Neural progenitor cell (in vitro differentiated cells): ENCODE measurements around the gene SEC16A. TPM values are rescaled to one million over a fixed set of nuclear protein-coding genes. Genes with fewer than 3 reads are reported as not detected.

Experiments
- DNase-seq: peaks from one replicate; pipeline ENCODE4 v3.0.0-alpha.2; 2016; ENCODE audit warnings: low spot score
- H2AFZ ChIP-seq: fragments of 200-600 bp; sonication (generic); replicated peaks from 2 replicates; pipeline ENCODE4 v1.6.1; 2016; ENCODE audit warnings: antibody characterized with exemption
- H3F3A ChIP-seq: fragments of 200-600 bp; sonication (generic); 2 replicates; pipeline ENCODE4 v1.6.1; 2016; ENCODE audit warnings: antibody characterized with exemption, low read depth
- H3K27ac ChIP-seq: fragments of 200-600 bp; sonication (generic); 2 replicates; pipeline ENCODE4 v1.5.1; 2016; ENCODE audit warnings: mild to moderate bottlenecking
- H3K27me3 ChIP-seq: fragments of 200-600 bp; sonication (generic); 2 replicates; pipeline ENCODE4 v1.6.1; 2016; ENCODE audit warnings: mild to moderate bottlenecking, moderate library complexity
- H3K36me3 ChIP-seq: fragments of 200-600 bp; sonication (generic); 2 replicates; pipeline ENCODE4 v1.5.1; 2016
- H3K4me1 ChIP-seq: fragments of 200-600 bp; sonication (generic); 2 replicates; pipeline ENCODE4 v1.6.1; 2016; ENCODE audit warnings: mixed run types
- H3K4me2 ChIP-seq: fragments of 200-600 bp; sonication (generic); 2 replicates; pipeline ENCODE4 v1.6.1; 2016
- H3K4me3 ChIP-seq: fragments of 200-600 bp; sonication (generic); 2 replicates; pipeline ENCODE4 v1.5.1; 2016
- H3K79me2 ChIP-seq: fragments of 200-600 bp; sonication (generic); 2 replicates; pipeline ENCODE4 v1.6.1; 2016; ENCODE audit warnings: low read depth
- H3K9ac ChIP-seq: fragments of 200-600 bp; sonication (generic); 2 replicates; pipeline ENCODE4 v1.6.1; 2016
- H3K9me3 ChIP-seq: fragments of 200-600 bp; sonication (generic); 2 replicates; pipeline ENCODE4 v1.5.1; 2016; ENCODE audit warnings: low read depth
- H4K20me1 ChIP-seq: fragments of 200-600 bp; sonication (generic); 2 replicates; pipeline ENCODE4 v1.6.1; 2016; ENCODE audit warnings: low read depth
- H3K27ac Mint-ChIP-seq: 3 replicates; pipeline ENCODE4 v1.8.0; 2021; ENCODE audit warnings: mixed read lengths
- H3K27me3 Mint-ChIP-seq: 2 replicates; pipeline ENCODE4 v1.8.0; 2022; ENCODE audit warnings: low read depth, mild to moderate bottlenecking, inconsistent platforms, moderate library complexity, mixed read lengths; ENCODE audit not compliant: insufficient read depth
- H3K36me3 Mint-ChIP-seq: 3 replicates; pipeline ENCODE4 v1.8.0; 2021; ENCODE audit warnings: mixed read lengths
- H3K4me1 Mint-ChIP-seq: 3 replicates; pipeline ENCODE4 v1.8.0; 2021; ENCODE audit warnings: mixed read lengths
- H3K4me3 Mint-ChIP-seq: 3 replicates; pipeline ENCODE4 v1.8.0; 2021; ENCODE audit warnings: mild to moderate bottlenecking, moderate library complexity, mixed read lengths
- H3K9me3 Mint-ChIP-seq: 3 replicates; pipeline ENCODE4 v1.8.0; 2020; ENCODE audit warnings: mixed read lengths
- CTCF ChIP-seq: fragments of 200-600 bp; sonication (generic); IDR thresholded peaks from 2 replicates; pipeline ENCODE4 v1.5.1; 2017; ENCODE audit warnings: antibody characterized with exemption, mild to moderate bottlenecking
- EZH2 ChIP-seq: fragments of 200-600 bp; sonication (generic); IDR thresholded peaks from 2 replicates; pipeline ENCODE4 v1.6.1; 2017; ENCODE audit warnings: antibody characterized with exemption, mild to moderate bottlenecking, moderate library complexity
- EZH2phosphoT487 ChIP-seq: fragments of 200-600 bp; sonication (generic); IDR thresholded peaks from 2 replicates; pipeline ENCODE4 v1.6.1; 2017; ENCODE audit warnings: antibody characterized with exemption
- total RNA-seq: library from RNA; depleted of rRNA; stranded (reverse); fragments of >200 nt; gene quantifications from 2 replicates; pipeline ENCODE4 v1.2.3, GENCODE V29; 2015; ENCODE audit warnings: low replicate concordance

The SEC16A gene
- total RNA-seq, 1 donor from 2014 or later: 16.8 TPM

- Histone ChIP-seq H3K4me1 (no peaks in the 10 kb centered on the region), H3K36me3 (no peaks in the 10 kb centered on the region), H3F3A (no peaks in the 10 kb centered on the region), H2AFZ (no peak overlapping the region), H3K4me2 (no peak overlapping the region), H3K9ac (no peak overlapping the region), H3K27ac (no peak overlapping the region), H4K20me1 (peaks cover under 1% of the 10 kb centered on the region), H3K9me3 (no peaks in the 10 kb centered on the region), H3K4me3 (no peak overlapping the region), H3K27me3 (no peaks in the 10 kb centered on the region), H3K79me2 (no peaks in the 10 kb centered on the region)
- H3K4me1 Mint-ChIP-seq: no peaks in the 10 kb centered on the region
- H3K9me3 Mint-ChIP-seq: no peaks in the 10 kb centered on the region
- H3K4me3 Mint-ChIP-seq: no peak overlapping the region
- H3K27ac Mint-ChIP-seq: no peak overlapping the region
- peaks cover 4% of the 10 kb centered on the region for H3K27me3 Mint-ChIP-seq
- H3K36me3 Mint-ChIP-seq: no peaks in the 10 kb centered on the region
- DNase-seq: no peak
- TF ChIP-seq EZH2: no peak
- no peak for TF ChIP-seq EZH2phosphoT487
- no peak for TF ChIP-seq CTCF
These were observed 25.1 kb upstream of the SEC16A start for GRCh38 chr9:136507992-136508375.

- no peak overlapping the region for H2AFZ ChIP-seq
- no peaks in the 10 kb centered on the region for H3K27me3 ChIP-seq
- H3F3A ChIP-seq: no peaks in the 10 kb centered on the region
- H3K4me3 Mint-ChIP-seq: no peak overlapping the region
- no peak for DNase-seq
- no peaks in the 10 kb centered on the region for H3K4me1 ChIP-seq
- no peaks in the 10 kb centered on the region for H3K79me2 ChIP-seq
- peaks cover 4% of the 10 kb centered on the region for H3K27me3 Mint-ChIP-seq
- no peak overlapping the region for H3K27ac Mint-ChIP-seq
- no peaks in the 10 kb centered on the region for H3K36me3 ChIP-seq
- no peak overlapping the region for H3K4me2 ChIP-seq
- no peak overlapping the region for H3K9ac ChIP-seq
- H3K36me3 Mint-ChIP-seq: peaks cover 4% of the 10 kb centered on the region
- H3K9me3 ChIP-seq: no peaks in the 10 kb centered on the region
- H3K9me3 Mint-ChIP-seq: no peaks in the 10 kb centered on the region
- H3K4me1 Mint-ChIP-seq: peaks cover 3% of the 10 kb centered on the region
- H3K27ac ChIP-seq: no peak overlapping the region
- H4K20me1 ChIP-seq: no peaks in the 10 kb centered on the region
- TF ChIP-seq CTCF: no peak
- no peak for TF ChIP-seq EZH2
- no peak overlapping the region for H3K4me3 ChIP-seq
These were observed 24.6 kb upstream of the SEC16A start for GRCh38 chr9:136507221-136507991.

GRCh38 chr9:136506425-136506824 is 23.6 kb upstream of the SEC16A start:
- TF ChIP-seq CTCF: no peak
- TF ChIP-seq EZH2phosphoT487: no peak
- TF ChIP-seq EZH2: no peak
- H3K36me3 ChIP-seq: no peaks in the 10 kb centered on the region

More at GRCh38 chr9:136506425-136506824, 23.6 kb upstream of the SEC16A start:
- no peak overlapping the region for H2AFZ ChIP-seq
- Mint-ChIP-seq H3K27ac (no peak overlapping the region), H3K27me3 (peaks cover 4% of the 10 kb centered on the region), H3K4me3 (no peak overlapping the region), H3K4me1 (peaks cover 3% of the 10 kb centered on the region), H3K36me3 (peaks cover 4% of the 10 kb centered on the region), H3K9me3 (no peaks in the 10 kb centered on the region)
- no peak overlapping the region for H3K4me2 ChIP-seq
- no peak overlapping the region for H3K4me3 ChIP-seq
- H3F3A ChIP-seq: no peaks in the 10 kb centered on the region
- H3K27ac ChIP-seq: no peak overlapping the region
- H3K79me2 ChIP-seq: no peaks in the 10 kb centered on the region
- no peaks in the 10 kb centered on the region for H3K27me3 ChIP-seq
- H3K4me1 ChIP-seq: no peaks in the 10 kb centered on the region
- no peaks in the 10 kb centered on the region for H3K9me3 ChIP-seq
- H4K20me1 ChIP-seq: no peaks in the 10 kb centered on the region
- no peak overlapping the region for H3K9ac ChIP-seq
- DNase-seq: no peak
